AG09319 (cell line): ENCODE results near the gene SPOCK1.

Experiments used
- DNase-seq: peaks from one replicate; pipeline ENCODE4 v3.0.0-alpha.2; 2010; ENCODE audit warnings: low read depth; ENCODE audit errors: extremely low read depth
- TF ChIP-seq, protein P1 (sequence below): IDR thresholded peaks from 2 replicates; pipeline ENCODE4 v1.5.1; 2011; ENCODE audit warnings: low read depth, mild to moderate bottlenecking, inconsistent platforms, low read length, moderate library complexity

SPOCK1 gene

DNA sequence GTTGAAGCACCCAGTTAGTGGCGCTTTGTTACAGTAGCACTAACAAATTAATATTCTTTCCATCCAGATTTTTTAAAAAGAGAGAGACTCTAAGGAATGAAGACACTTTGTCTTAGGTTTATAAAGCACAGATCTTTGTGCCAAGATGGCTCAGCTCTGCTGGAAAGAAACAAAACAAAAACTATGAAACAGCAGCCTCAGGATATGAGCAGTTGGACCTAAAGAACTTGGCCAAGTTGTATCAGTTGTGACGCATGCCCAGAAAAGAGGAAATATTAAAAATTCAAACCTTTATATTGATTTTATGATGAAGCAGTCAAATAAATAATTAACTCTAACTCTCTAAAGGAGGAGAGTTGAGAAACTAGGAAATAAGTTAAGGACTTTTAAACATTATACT lies 427.2 kb downstream of the SPOCK1 start:
- TF ChIP-seq, protein P1, sequence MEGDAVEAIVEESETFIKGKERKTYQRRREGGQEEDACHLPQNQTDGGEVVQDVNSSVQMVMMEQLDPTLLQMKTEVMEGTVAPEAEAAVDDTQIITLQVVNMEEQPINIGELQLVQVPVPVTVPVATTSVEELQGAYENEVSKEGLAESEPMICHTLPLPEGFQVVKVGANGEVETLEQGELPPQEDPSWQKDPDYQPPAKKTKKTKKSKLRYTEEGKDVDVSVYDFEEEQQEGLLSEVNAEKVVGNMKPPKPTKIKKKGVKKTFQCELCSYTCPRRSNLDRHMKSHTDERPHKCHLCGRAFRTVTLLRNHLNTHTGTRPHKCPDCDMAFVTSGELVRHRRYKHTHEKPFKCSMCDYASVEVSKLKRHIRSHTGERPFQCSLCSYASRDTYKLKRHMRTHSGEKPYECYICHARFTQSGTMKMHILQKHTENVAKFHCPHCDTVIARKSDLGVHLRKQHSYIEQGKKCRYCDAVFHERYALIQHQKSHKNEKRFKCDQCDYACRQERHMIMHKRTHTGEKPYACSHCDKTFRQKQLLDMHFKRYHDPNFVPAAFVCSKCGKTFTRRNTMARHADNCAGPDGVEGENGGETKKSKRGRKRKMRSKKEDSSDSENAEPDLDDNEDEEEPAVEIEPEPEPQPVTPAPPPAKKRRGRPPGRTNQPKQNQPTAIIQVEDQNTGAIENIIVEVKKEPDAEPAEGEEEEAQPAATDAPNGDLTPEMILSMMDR: no peak
- no peak for DNase-seq

DNA sequence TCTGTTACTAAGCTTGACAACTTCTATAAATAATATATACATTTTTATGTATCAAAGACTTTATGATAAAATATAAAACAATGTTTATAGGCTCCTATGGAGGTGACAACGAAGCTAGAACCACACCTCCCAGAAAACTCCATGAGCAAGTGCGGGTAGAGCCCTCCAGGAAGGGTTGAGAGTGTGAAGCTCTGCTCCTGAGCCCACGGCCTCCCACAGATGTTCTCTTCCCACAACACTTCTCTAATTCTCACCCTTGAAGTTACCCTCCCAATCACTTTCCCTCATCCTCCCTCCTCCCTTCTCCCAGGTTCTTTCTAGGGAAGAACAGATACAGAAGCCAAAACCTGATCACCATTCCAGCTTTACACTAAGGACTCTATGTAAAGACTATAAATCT lies 427.6 kb downstream of the SPOCK1 start:
- DNase-seq: no peak
- TF ChIP-seq, protein P1: no peak

DNA sequence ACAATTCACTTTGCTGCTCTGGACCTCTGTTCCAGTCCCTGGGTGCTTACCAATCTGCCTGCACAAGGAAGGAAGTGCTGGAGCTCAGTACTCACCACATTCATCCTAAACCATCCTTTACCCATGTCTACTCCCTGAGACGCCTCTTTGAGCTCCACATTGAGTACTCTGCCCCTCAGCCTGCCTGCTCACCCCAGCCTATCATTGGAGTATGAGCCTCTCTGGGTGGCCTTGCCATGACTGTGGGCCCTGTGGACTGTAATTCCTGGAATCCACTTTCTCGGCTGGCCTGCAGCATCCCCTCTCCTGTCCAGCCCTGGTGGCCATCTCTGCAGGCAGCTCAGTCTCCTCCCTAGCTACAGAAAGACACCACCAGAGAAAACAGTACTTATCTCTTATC lies 428.6 kb downstream of the SPOCK1 start:
- no peak for DNase-seq
- TF ChIP-seq, protein P1: no peak

DNA sequence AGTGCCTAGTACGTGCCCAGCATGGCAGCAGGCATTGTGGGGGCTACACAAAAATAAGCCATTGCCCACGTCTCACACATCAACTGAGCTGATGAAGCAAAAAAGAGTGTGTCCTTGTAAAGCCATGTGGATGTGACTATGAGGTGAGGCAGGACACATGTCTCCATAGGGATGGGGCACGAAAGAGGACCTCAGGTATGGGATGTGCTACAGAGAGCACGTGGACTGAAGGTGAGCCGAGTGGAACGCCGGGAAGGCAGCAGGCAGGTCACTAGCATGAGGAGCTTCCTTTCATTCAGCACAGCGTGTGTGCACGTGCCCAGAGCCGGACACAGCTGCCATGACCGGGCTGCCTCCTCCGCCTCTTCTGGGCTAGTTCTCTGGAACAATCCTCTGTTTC lies 429.8 kb downstream of the SPOCK1 start:
- TF ChIP-seq, protein P1: no peak
- no peak for DNase-seq

- no peak for DNase-seq
- TF ChIP-seq, protein P1: no peak
These were observed 437.7 kb downstream of the SPOCK1 start for GRCh38 chr5:137061382-137061781.

DNA sequence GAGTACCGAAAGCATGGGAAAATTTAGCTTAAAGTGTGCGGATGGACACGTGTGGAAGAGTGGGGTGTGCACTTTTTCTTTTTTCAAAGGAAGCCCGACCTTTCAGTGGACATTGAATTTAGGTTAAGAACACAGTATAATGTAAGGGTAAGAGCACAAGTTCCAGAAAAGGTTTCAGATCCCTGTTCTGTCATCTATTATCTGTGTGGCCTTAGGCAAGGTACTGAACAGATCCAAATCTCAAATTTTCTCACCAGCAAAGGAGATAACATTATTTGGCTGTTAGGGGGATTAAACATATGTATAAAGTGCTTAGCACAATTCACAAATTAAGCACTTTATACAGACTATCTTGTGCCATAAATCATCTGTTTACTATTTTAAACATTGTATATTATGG lies 441.0 kb downstream of the SPOCK1 start:
- DNase-seq: no peak
- TF ChIP-seq, protein P1: no peak

GRCh38 chr5:137056676-137057075 lies 442.4 kb downstream of the SPOCK1 start:
- TF ChIP-seq, protein P1: no peak

More at GRCh38 chr5:137056676-137057075, 442.4 kb downstream of the SPOCK1 start:
- no peak for DNase-seq
